ENCODE data around the gene RELCH.

Gene RELCH

DNA sequence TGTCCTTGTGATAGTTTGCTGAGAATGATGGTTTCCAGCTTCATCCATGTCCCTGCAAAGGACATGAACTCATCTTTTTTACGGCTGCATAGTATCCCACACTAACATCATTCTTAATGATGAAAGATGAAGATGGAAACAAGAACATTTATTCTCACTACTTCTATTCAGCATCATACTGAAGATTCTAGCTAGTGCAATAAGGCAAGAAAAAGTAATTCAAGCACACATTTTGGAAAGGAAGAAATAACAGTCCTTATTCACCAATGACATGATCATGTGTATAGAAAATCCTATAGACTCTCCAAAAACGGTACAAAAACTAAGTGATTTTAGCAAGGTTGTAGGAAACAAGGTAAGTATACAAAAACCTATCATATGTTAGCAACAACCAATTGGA, 37.2 kb downstream of the RELCH start:
- Histone ChIP-seq H3K27me3 (replicated peaks; ENCODE audit: insufficient read depth, low read length) (no peaks in the 10 kb centered on the region), H3K9me3 (replicated peaks; ENCODE audit: insufficient read depth, low read length) (no peaks in the 10 kb centered on the region), H3K9ac (ENCODE audit: low read length) (no peak overlapping the region), H3K4me2 (ENCODE audit: low read depth, low read length) (no peak overlapping the region), H3K4me3 (ENCODE audit: low read length) (no peak overlapping the region), H3K4me1 (ENCODE audit: low read length) (peaks cover 8% of the 10 kb centered on the region; the same call in 1 of the 2 replicates), H3K27ac (ENCODE audit: low read length) (no peak overlapping the region), H4K20me1 (ENCODE audit: insufficient read depth, low read length) (no peaks in the 10 kb centered on the region), H3F3A (ENCODE audit: insufficient read depth, low read length) (no peaks in the 10 kb centered on the region), H3K9me2 (replicated peaks; ENCODE audit: insufficient read depth, low read length) (no peaks in the 10 kb centered on the region), H2AFZ (ENCODE audit: low read length) (no peak overlapping the region), H3K79me2 (ENCODE audit: low read length) (no peaks in the 10 kb centered on the region), H3K36me3 (replicated peaks; ENCODE audit: insufficient read depth, low read length) (no peaks in the 10 kb centered on the region; the same call in none of the 2 replicates)
- TF ChIP-seq EZH2phosphoT487 (IDR thresholded peaks at IDR 0.05; ENCODE audit: low read length) = no peak
- TF ChIP-seq, protein P1, sequence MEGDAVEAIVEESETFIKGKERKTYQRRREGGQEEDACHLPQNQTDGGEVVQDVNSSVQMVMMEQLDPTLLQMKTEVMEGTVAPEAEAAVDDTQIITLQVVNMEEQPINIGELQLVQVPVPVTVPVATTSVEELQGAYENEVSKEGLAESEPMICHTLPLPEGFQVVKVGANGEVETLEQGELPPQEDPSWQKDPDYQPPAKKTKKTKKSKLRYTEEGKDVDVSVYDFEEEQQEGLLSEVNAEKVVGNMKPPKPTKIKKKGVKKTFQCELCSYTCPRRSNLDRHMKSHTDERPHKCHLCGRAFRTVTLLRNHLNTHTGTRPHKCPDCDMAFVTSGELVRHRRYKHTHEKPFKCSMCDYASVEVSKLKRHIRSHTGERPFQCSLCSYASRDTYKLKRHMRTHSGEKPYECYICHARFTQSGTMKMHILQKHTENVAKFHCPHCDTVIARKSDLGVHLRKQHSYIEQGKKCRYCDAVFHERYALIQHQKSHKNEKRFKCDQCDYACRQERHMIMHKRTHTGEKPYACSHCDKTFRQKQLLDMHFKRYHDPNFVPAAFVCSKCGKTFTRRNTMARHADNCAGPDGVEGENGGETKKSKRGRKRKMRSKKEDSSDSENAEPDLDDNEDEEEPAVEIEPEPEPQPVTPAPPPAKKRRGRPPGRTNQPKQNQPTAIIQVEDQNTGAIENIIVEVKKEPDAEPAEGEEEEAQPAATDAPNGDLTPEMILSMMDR (IDR thresholded peaks at IDR 0.05; ENCODE audit: low read length) = no peak
- no peak for TF ChIP-seq EZH2 (optimal IDR thresholded peaks at IDR 0.05; ENCODE audit: low read depth, low read length)
- no peak for DNase-seq

DNA sequence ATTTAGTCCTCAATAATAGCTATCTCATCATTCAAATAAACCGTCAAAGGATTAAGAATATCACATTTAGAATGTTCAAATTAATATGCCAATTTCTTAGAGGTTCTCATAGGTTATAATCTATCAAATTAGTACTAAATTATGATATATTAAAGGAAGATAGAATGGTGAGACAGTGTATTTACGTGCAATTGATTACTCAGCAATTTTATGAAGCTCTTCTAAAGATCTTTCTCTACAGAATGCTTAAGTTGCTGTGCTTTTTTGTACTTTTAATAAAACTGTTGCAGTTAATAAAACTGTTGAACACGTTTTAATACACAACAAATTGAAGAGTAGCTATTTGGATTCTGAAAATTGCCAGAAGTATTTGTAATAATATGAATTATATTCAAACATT, 39.0 kb downstream of the RELCH start:
- no peak for DNase-seq
- Histone ChIP-seq H2AFZ (ENCODE audit: low read length) (no peak overlapping the region), H3K36me3 (replicated peaks; ENCODE audit: insufficient read depth, low read length) (no peaks in the 10 kb centered on the region; the same call in none of the 2 replicates), H4K20me1 (ENCODE audit: insufficient read depth, low read length) (no peaks in the 10 kb centered on the region), H3K27ac (ENCODE audit: low read length) (no peak overlapping the region), H3K27me3 (replicated peaks; ENCODE audit: insufficient read depth, low read length) (no peaks in the 10 kb centered on the region), H3F3A (ENCODE audit: insufficient read depth, low read length) (no peaks in the 10 kb centered on the region), H3K4me1 (ENCODE audit: low read length) (peaks cover 8% of the 10 kb centered on the region; the same call in 1 of the 2 replicates), H3K4me2 (ENCODE audit: low read depth, low read length) (no peak overlapping the region), H3K9me2 (replicated peaks; ENCODE audit: insufficient read depth, low read length) (no peaks in the 10 kb centered on the region), H3K4me3 (ENCODE audit: low read length) (no peak overlapping the region), H3K9me3 (replicated peaks; ENCODE audit: insufficient read depth, low read length) (no peaks in the 10 kb centered on the region), H3K9ac (ENCODE audit: low read length) (no peak overlapping the region), H3K79me2 (ENCODE audit: low read length) (no peaks in the 10 kb centered on the region)
- TF ChIP-seq, protein P1 (IDR thresholded peaks at IDR 0.05; ENCODE audit: low read length) = no peak
- TF ChIP-seq EZH2phosphoT487 (IDR thresholded peaks at IDR 0.05; ENCODE audit: low read length) (no peak), EZH2 (optimal IDR thresholded peaks at IDR 0.05; ENCODE audit: low read depth, low read length) (no peak)

DNA sequence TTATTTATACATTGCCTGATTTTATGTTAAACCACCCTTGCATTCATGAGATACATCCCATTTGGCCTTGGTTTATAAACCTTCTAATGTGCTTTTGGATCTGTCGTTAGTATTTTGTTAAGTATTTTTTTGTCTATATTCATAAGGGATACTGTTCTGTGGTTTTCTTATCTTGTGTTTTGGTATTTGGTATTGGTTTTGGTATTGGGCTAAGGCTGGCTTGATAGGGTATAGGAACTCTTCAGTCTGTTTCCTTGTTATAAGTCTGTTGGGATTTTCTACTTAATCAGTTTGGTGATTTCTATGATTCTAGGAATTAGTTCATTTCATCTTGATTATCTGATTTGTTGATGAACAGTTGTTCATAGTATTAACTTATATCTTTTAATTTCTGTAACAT, 49.2 kb downstream of the RELCH start:
- no peak overlapping the region for H3K4me2 ChIP-seq (ENCODE audit: low read depth, low read length)
- H3K4me1 ChIP-seq (ENCODE audit: low read length) = no peaks in the 10 kb centered on the region
- no peaks in the 10 kb centered on the region for H3K27me3 ChIP-seq (replicated peaks; ENCODE audit: insufficient read depth, low read length)
- H3K9me3 ChIP-seq (replicated peaks; ENCODE audit: insufficient read depth, low read length) = no peaks in the 10 kb centered on the region
- H3K79me2 ChIP-seq (ENCODE audit: low read length) = no peaks in the 10 kb centered on the region
- DNase-seq = no peak
- no peaks in the 10 kb centered on the region for H4K20me1 ChIP-seq (ENCODE audit: insufficient read depth, low read length)
- H3K9me2 ChIP-seq (replicated peaks; ENCODE audit: insufficient read depth, low read length) = no peaks in the 10 kb centered on the region
- no peak overlapping the region for H3K4me3 ChIP-seq (ENCODE audit: low read length)
- H3K27ac ChIP-seq (ENCODE audit: low read length) = no peak overlapping the region
- no peak overlapping the region for H2AFZ ChIP-seq (ENCODE audit: low read length)
- no peaks in the 10 kb centered on the region for H3F3A ChIP-seq (ENCODE audit: insufficient read depth, low read length)
- H3K9ac ChIP-seq (ENCODE audit: low read length) = no peak overlapping the region
- TF ChIP-seq, protein P1 (IDR thresholded peaks at IDR 0.05; ENCODE audit: low read length) = no peak
- TF ChIP-seq EZH2 (optimal IDR thresholded peaks at IDR 0.05; ENCODE audit: low read depth, low read length) (no peak), EZH2phosphoT487 (IDR thresholded peaks at IDR 0.05; ENCODE audit: low read length) (no peak)
- H3K36me3 ChIP-seq (replicated peaks; ENCODE audit: insufficient read depth, low read length) = peaks cover 3% of the 10 kb centered on the region; the same call in 1 of the 2 replicates
